IPS-20b (cell line): ENCODE measurements around the gene ARHGAP25.

Experiments
- H3K27ac ChIP-seq: one replicate; pipeline ENCODE4 v1.5.1; 2013; ENCODE audit warnings: low read length
- H3K27me3 ChIP-seq: 2 replicates; pipeline ENCODE4 v1.6.1; 2013; ENCODE audit warnings: mild to moderate bottlenecking, low read length, inconsistent platforms; ENCODE audit not compliant: insufficient read depth
- H3K36me3 ChIP-seq: 2 replicates; pipeline ENCODE4 v1.6.1; 2013; ENCODE audit warnings: low read depth, mild to moderate bottlenecking, inconsistent platforms, low read length, moderate library complexity; ENCODE audit not compliant: insufficient read depth
- H3K4me1 ChIP-seq: 2 replicates; pipeline ENCODE4 v1.6.1; 2013; ENCODE audit warnings: mild to moderate bottlenecking, control low read depth, inconsistent platforms, low read length, moderate library complexity; ENCODE audit not compliant: insufficient read depth
- H3K4me3 ChIP-seq: 2 replicates; pipeline ENCODE4 v1.5.1; 2013; ENCODE audit warnings: mild to moderate bottlenecking, low read length, inconsistent platforms
- H3K9ac ChIP-seq: 2 replicates; pipeline ENCODE4 v1.6.1; 2013; ENCODE audit warnings: low read depth, mild to moderate bottlenecking, inconsistent platforms, low read length, moderate library complexity
- H3K9me3 ChIP-seq: 2 replicates; pipeline ENCODE4 v1.6.1; 2013; ENCODE audit warnings: mild to moderate bottlenecking, low read depth, low read length, inconsistent platforms; ENCODE audit not compliant: insufficient read depth

The ARHGAP25 gene

GRCh38 chr2:68847751-68848150, 113.1 kb downstream of the ARHGAP25 start:
- no peak overlapping the region for H3K4me3 ChIP-seq
- no peak overlapping the region for H3K27ac ChIP-seq
- H3K27me3 ChIP-seq, result no peaks in the 10 kb centered on the region; the same call in 1 of the 2 replicates
- H3K36me3 ChIP-seq, result no peaks in the 10 kb centered on the region
- H3K9me3 ChIP-seq, result no peaks in the 10 kb centered on the region
- no peaks in the 10 kb centered on the region for H3K4me1 ChIP-seq
- no peak overlapping the region for H3K9ac ChIP-seq

DNA sequence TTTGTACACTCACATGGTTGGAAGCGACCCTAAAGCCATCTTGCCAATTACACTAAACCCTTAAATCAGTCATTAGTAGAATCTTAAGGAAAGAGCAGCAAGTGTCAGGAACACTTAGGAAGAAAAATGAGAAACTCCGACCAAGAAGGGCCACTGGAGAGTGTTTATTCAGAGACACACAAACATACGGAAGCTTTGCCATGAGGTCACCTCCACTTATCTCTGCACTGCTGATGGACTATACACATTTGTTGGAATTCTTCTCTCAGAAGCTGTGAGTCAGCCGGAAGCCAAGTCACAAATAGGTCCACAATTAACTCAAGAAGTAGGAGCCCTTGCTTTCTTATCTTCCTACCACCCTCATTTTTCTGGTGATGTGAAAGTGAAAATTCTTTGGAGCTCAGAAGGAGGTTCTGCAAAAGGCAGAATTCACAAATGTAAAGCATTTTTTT, 115.0 kb downstream of the ARHGAP25 start:
- Histone ChIP-seq H3K4me3 (no peak overlapping the region), H3K9ac (no peak overlapping the region), H3K4me1 (no peaks in the 10 kb centered on the region), H3K27ac (no peak overlapping the region), H3K9me3 (no peaks in the 10 kb centered on the region), H3K36me3 (no peaks in the 10 kb centered on the region), H3K27me3 (no peaks in the 10 kb centered on the region; the same call in 1 of the 2 replicates)

- H3K9ac ChIP-seq, result no peak overlapping the region
- H3K4me3 ChIP-seq, result no peak overlapping the region
- no peaks in the 10 kb centered on the region; the same call in 1 of the 2 replicates for H3K27me3 ChIP-seq
- H3K27ac ChIP-seq, result no peak overlapping the region
- H3K36me3 ChIP-seq, result no peaks in the 10 kb centered on the region
- H3K9me3 ChIP-seq, result no peaks in the 10 kb centered on the region
- no peaks in the 10 kb centered on the region for H3K4me1 ChIP-seq
These were observed 115.9 kb downstream of the ARHGAP25 start for GRCh38 chr2:68850524-68850923.

GRCh38 chr2:68853035-68853434, 118.4 kb downstream of the ARHGAP25 start:
- no peaks in the 10 kb centered on the region for H3K36me3 ChIP-seq
- H3K27me3 ChIP-seq, result no peaks in the 10 kb centered on the region
- no peak overlapping the region for H3K27ac ChIP-seq
- no peaks in the 10 kb centered on the region for H3K9me3 ChIP-seq
- no peaks in the 10 kb centered on the region for H3K4me1 ChIP-seq
- H3K9ac ChIP-seq, result no peak overlapping the region
- no peak overlapping the region for H3K4me3 ChIP-seq

DNA sequence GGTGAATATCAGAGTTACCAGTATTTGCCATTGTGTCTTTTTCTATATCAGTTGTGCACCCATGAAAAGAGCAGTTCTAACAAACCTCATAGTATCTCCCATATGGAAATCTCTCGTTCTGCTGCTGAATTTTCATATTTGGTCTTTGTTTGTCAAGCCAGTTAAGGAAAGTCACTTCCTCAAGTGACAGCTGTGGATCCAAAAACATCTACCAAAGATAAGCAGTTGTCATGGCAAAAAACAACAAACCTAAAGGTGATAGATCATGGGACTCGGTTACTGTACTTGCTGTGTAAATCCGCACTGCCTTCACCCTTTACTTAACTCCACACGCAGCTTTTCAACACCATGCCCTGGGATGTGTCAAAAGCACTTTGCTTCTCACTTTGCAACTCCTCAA, 119.3 kb downstream of the ARHGAP25 start:
- H3K27ac ChIP-seq, result no peak overlapping the region
- H3K27me3 ChIP-seq, result no peaks in the 10 kb centered on the region
- no peaks in the 10 kb centered on the region for H3K9me3 ChIP-seq
- no peaks in the 10 kb centered on the region for H3K36me3 ChIP-seq
- H3K9ac ChIP-seq, result no peak overlapping the region
- no peak overlapping the region for H3K4me3 ChIP-seq
- H3K4me1 ChIP-seq, result peaks cover 4% of the 10 kb centered on the region; the same call in 1 of the 2 replicates

- H3K27me3 ChIP-seq, result no peaks in the 10 kb centered on the region
- H3K4me3 ChIP-seq, result no peak overlapping the region
- no peak overlapping the region for H3K9ac ChIP-seq
- H3K9me3 ChIP-seq, result no peaks in the 10 kb centered on the region
- peaks cover 6% of the 10 kb centered on the region; the same call in 1 of the 2 replicates for H3K4me1 ChIP-seq
- H3K36me3 ChIP-seq, result no peaks in the 10 kb centered on the region
- H3K27ac ChIP-seq, result no peak overlapping the region
These were observed 119.9 kb downstream of the ARHGAP25 start for GRCh38 chr2:68854476-68854875.

DNA sequence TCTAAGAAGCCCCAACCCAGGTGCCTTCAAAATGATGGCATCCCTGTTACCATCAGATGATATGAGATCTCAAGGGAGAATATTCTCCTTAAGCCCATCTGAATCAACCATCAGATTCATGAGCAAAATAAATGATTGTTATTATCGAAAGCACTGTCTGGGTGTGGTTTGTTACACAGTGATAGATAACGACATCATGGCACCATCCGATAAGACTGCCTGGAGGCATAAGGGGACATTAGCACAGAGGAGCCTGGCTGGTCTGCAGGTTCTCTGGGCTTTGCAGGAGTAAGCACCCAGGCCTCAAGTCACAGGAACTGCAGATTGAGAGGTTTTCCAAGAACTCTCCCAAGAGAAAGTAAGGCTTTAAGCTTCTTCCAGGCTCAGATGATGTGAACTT, 120.9 kb downstream of the ARHGAP25 start:
- Histone ChIP-seq H3K9me3 (no peaks in the 10 kb centered on the region), H3K9ac (no peak overlapping the region), H3K4me3 (no peak overlapping the region), H3K27ac (no peak overlapping the region), H3K27me3 (no peaks in the 10 kb centered on the region), H3K36me3 (no peaks in the 10 kb centered on the region), H3K4me1 (peaks cover 6% of the 10 kb centered on the region; the same call in 1 of the 2 replicates)

GRCh38 chr2:68857202-68857845, 122.7 kb downstream of the ARHGAP25 start:
- H3K36me3 ChIP-seq, result no peaks in the 10 kb centered on the region
- no peak overlapping the region for H3K9ac ChIP-seq
- H3K27me3 ChIP-seq, result no peaks in the 10 kb centered on the region
- H3K9me3 ChIP-seq, result no peaks in the 10 kb centered on the region
- H3K27ac ChIP-seq, result no peak overlapping the region
- peaks cover 6% of the 10 kb centered on the region; the same call in 1 of the 2 replicates for H3K4me1 ChIP-seq
- no peak overlapping the region for H3K4me3 ChIP-seq

DNA sequence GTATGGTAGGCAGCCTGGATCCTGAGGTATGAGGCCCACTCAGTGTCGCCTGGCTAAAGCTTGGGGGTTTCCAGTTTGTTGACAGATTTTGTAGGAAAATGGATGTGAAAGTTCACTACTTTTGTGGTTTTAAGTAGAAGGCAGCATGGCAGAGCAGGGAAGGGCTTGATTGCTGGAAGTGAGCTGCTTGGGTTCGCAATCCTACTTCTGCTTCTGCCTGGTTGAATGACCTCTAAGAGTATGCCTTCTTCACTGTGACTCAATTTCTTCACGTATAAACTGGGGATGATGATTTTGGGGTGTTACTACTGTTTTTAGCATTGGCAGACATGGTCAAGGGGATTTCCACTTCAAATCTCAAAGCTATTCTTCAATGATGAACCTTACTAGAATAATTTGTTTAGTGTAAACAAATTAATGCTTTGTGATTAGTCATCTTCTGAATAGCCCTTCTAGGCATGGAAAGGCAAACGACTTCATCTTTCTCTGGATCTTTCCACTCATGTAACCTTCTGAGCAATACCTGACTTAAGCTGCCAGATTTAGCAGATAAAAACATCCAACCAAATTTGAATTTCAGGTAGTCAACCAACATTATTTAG, 123.3 kb downstream of the ARHGAP25 start:
- Histone ChIP-seq H3K9ac (no peak overlapping the region), H3K27me3 (no peaks in the 10 kb centered on the region), H3K36me3 (no peaks in the 10 kb centered on the region), H3K4me3 (no peak overlapping the region), H3K27ac (no peak overlapping the region), H3K9me3 (no peaks in the 10 kb centered on the region), H3K4me1 (peaks cover 6% of the 10 kb centered on the region; the same call in 1 of the 2 replicates)

DNA sequence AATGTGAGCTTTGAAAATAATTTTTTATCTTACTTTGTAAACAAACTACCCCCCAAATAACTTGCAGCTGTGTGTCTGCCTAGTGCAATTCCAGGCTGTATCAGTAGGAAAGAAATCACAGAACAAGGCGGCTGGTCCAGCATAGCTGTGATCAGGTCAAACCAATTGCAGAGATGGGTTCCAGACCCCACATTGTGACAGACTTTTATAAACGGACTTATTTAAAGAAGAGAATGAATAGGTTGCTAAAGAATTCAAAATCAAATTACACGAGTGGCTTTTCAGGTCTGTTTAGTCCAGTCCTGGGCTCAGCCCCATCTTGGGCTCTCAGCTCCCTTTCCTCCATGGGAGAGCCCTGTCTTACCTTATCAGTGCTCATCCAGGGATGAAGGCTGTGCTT, 125.5 kb downstream of the ARHGAP25 start:
- Histone ChIP-seq H3K27ac (no peak overlapping the region), H3K36me3 (no peaks in the 10 kb centered on the region), H3K9ac (no peak overlapping the region), H3K4me1 (peaks cover 6% of the 10 kb centered on the region; the same call in 1 of the 2 replicates), H3K4me3 (no peak overlapping the region), H3K27me3 (no peaks in the 10 kb centered on the region), H3K9me3 (no peaks in the 10 kb centered on the region)

DNA sequence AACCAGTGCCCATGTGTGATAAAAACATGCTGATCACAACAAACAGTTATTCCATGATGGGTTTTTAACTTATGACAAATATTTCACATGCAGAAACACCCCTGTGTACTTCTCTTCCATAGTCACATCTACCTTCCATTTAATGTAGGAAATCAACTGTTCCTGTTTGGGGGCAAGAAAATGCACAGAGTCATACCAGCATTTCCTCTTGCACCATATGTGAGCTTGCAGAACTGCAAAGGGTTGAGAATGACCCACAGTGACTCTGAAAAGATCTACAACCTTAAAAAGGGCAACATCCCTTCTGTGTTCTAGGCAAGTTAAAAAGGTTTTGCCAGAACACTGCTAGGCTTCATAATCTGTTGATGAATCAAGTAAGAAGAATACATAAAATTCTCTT, 126.7 kb downstream of the ARHGAP25 start:
- H3K9ac ChIP-seq, result no peak overlapping the region
- H3K27me3 ChIP-seq, result no peaks in the 10 kb centered on the region
- H3K4me3 ChIP-seq, result no peak overlapping the region
- H3K9me3 ChIP-seq, result no peaks in the 10 kb centered on the region
- H3K4me1 ChIP-seq, result peaks cover 6% of the 10 kb centered on the region; the same call in 1 of the 2 replicates
- H3K27ac ChIP-seq, result no peak overlapping the region
- H3K36me3 ChIP-seq, result no peaks in the 10 kb centered on the region

DNA sequence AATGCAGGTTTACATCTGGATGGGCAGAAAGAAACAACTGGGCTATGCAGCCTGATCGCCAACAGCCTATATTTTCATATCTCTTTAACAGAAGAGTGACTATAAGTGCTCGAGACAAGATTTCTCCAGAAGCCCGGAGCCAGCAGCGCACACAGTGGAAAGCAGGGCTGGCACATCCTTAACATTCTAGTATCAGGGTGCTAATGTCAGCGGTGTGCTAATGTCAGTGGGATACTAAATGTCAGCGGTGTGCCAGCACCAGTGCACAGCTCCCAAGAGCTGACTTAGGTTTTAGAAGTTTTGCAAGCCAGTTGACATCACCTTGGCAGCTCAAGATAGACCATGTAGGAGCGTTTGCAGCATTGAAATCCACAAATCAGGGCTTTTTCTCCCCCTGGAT, 128.3 kb downstream of the ARHGAP25 start:
- Histone ChIP-seq H3K9ac (no peak overlapping the region), H3K27ac (no peak overlapping the region), H3K36me3 (no peaks in the 10 kb centered on the region), H3K4me1 (peaks cover 6% of the 10 kb centered on the region; the same call in 1 of the 2 replicates), H3K27me3 (no peaks in the 10 kb centered on the region), H3K9me3 (no peaks in the 10 kb centered on the region), H3K4me3 (no peak overlapping the region)
